Uterus (tissue), 4 donors: ENCODE data around the gene PTGER4. TPM values are rescaled to one million over a fixed set of nuclear protein-coding genes. Genes with fewer than 3 reads are reported as not detected.
"Not testable (repeated sequence)": the region's sequence is repeated elsewhere in the genome, so short reads cannot be mapped to it uniquely, and the experiment has no call there.

Experiments
- DNase-seq, 2 donors: peaks; one replicate each; pipeline ENCODE4 v3.0.0-alpha.2; 2019 to 2020
- H3K27ac ChIP-seq, 2 donors: fragments of 200-600 bp; sonication (generic); 1 replicate in 1 of 2; 2 replicates in 1 of 2; pipeline ENCODE4 v1.5.1; 2016 to 2018
- H3K27me3 ChIP-seq, 2 donors: fragments of 200-600 bp; sonication (generic); one replicate each; pipeline ENCODE4 v1.5.1; 2018 to 2019; ENCODE audit warnings: control low read depth in 1 of 2
- H3K36me3 ChIP-seq, 2 donors: fragments of 200-600 bp; sonication (generic); one replicate each; pipeline ENCODE4 v1.5.1; 2019; ENCODE audit warnings: control low read depth in 1 of 2
- H3K4me1 ChIP-seq, 2 donors: fragments of 200-600 bp; sonication (generic); one replicate each; pipeline ENCODE4 v1.5.1; 2018 to 2019; ENCODE audit warnings: control low read depth in 1 of 2
- H3K4me3 ChIP-seq, 2 donors: fragments of 200-600 bp; sonication (generic); 1 replicate in 1 of 2; 2 replicates in 1 of 2; pipeline ENCODE4 v1.5.1; 2018 to 2019; ENCODE audit warnings: mild to moderate bottlenecking in 1 of 2
- H3K9me3 ChIP-seq, 2 donors: fragments of 200-600 bp; sonication (generic); one replicate each; pipeline ENCODE4 v1.5.1; 2019; ENCODE audit warnings: control low read depth in 1 of 2
- POLR2A ChIP-seq, 2 donors: fragments of 450-650 bp; IDR thresholded peaks; one replicate each; pipeline ENCODE4 v1.6.1; 2016; ENCODE audit warnings: antibody characterized with exemption in 2 of 2, mild to moderate bottlenecking in 1 of 2, moderate library complexity in 1 of 2
- intact Hi-C: fragments of 100-400 bp; cut with DNase I; formaldehyde crosslinking; loops from one replicate; pipeline ENCODE4 v1.15.1; 2023; ENCODE audit warnings: low total_unique reads
- total RNA-seq, 4 donors: library from RNA; depleted of rRNA in 3 of 4; stranded (reverse); fragments of >200 nt in 3 of 4; gene quantifications; one replicate each; pipeline versions ENCODE4 v1.1.0 to v1.2.4, GENCODE V29; 2014 to 2023
- TF ChIP-seq, protein P1 (sequence below), 4 experiments: fragments of 200-600 bp in 2 of 4; fragments of 450-650 bp in 2 of 4; sonication (generic) in 2 of 4; IDR thresholded peaks; one replicate each; pipeline ENCODE4 v1.5.1; 2016 to 2019; ENCODE audit warnings: antibody characterized with exemption in 4 of 4, mild to moderate bottlenecking in 2 of 4, moderate library complexity in 1 of 4
- donor health status: DM: yes; HTN: yes; CAD: no.

Gene PTGER4
- 10 to 100 TPM in 1 of 4 donors, 1 to 10 TPM in 3; 5.9 to 10.2 (median 8.0) TPM for total RNA-seq

DNA sequence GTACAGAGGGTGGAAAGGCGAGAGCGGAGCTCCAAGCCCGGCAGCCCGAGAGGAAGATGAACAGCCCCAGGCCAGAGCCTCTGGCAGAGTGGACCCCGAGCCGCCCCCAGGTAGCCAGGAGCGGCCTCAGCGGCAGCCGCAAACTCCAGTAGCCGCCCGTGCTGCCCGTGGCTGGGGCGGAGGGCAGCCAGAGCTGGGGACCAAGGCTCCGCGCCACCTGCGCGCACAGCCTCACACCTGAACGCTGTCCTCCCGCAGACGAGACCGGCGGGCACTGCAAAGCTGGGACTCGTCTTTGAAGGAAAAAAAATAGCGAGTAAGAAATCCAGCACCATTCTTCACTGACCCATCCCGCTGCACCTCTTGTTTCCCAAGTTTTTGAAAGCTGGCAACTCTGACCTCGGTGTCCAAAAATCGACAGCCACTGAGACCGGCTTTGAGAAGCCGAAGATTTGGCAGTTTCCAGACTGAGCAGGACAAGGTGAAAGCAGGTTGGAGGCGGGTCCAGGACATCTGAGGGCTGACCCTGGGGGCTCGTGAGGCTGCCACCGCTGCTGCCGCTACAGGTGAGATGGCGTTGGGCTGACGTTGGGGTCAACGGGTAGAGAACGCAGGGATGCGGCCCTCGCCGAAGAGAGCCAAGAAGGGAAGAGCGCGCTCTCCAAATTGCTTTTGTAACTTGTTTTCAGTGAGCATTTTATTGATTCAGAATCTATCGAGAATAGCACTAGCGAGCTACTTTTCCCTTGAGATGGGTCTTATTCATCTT, at the start of gene PTGER4:
TSS of gene PTGER4 (plus strand) at position 3 of the 769 bp plus-strand sequence. CDS start 1,079 bp downstream, outside the sequence.
- peak within 1 kb of the TSS; percentile 65 to 71 for H3K4me3 ChIP-seq
- H3K27ac ChIP-seq = peak within 1 kb of the TSS; percentile 83 to 85
- no peaks in the 10 kb centered on the region for H3K4me1 ChIP-seq
- H3K36me3 ChIP-seq = no peaks in the 10 kb centered on the region
- no peaks in the 10 kb centered on the region for H3K9me3 ChIP-seq
- intact Hi-C loops = loop anchor here (10.0 kb wide), 1 partner anchor 1085 kb away; no protein-coding TSS in a partner anchor
- DNase-seq = peak in 1 of 2 donors; percentile 27
- no peaks in the 10 kb centered on the region for H3K27me3 ChIP-seq
- TF ChIP-seq, protein P1, sequence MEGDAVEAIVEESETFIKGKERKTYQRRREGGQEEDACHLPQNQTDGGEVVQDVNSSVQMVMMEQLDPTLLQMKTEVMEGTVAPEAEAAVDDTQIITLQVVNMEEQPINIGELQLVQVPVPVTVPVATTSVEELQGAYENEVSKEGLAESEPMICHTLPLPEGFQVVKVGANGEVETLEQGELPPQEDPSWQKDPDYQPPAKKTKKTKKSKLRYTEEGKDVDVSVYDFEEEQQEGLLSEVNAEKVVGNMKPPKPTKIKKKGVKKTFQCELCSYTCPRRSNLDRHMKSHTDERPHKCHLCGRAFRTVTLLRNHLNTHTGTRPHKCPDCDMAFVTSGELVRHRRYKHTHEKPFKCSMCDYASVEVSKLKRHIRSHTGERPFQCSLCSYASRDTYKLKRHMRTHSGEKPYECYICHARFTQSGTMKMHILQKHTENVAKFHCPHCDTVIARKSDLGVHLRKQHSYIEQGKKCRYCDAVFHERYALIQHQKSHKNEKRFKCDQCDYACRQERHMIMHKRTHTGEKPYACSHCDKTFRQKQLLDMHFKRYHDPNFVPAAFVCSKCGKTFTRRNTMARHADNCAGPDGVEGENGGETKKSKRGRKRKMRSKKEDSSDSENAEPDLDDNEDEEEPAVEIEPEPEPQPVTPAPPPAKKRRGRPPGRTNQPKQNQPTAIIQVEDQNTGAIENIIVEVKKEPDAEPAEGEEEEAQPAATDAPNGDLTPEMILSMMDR (IDR thresholded peaks at IDR 0.05) = peak in 1 of 4 experiments; percentile 24
- peak; percentile 83 to 95 for TF ChIP-seq POLR2A (IDR thresholded peaks at IDR 0.05)

DNA sequence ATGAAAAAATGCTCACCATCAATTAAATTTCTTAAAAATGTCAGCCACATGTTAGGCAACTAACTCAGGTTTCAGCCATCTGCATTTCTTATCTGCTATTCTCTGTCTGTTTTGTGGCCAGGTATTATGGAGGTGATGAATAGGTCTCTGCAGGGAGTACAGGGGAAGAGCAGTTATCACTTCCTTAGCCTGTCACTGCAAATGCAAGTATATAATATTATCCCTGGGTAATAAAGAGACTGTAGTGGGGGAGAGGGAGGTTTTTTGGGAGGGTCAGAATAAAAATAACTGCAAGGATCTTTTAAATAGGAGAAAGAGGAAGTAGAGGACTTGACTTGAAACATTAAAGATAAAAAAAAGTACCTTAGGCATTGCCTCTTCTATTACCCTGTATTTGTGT, 49.6 kb upstream of the PTGER4 start:
- TF ChIP-seq, protein P1 (IDR thresholded peaks at IDR 0.05) = no peak
- TF ChIP-seq POLR2A (IDR thresholded peaks at IDR 0.05) = no peak
- H3K27me3 ChIP-seq = no peaks in the 10 kb centered on the region
- H3K36me3 ChIP-seq = no peaks in the 10 kb centered on the region
- no peak overlapping the region for H3K27ac ChIP-seq
- H3K4me1 ChIP-seq = no peaks in the 10 kb centered on the region
- intact Hi-C loops = no loop called here
- no peaks in the 10 kb centered on the region for H3K9me3 ChIP-seq
- DNase-seq = no peak
- no peak overlapping the region for H3K4me3 ChIP-seq

DNA sequence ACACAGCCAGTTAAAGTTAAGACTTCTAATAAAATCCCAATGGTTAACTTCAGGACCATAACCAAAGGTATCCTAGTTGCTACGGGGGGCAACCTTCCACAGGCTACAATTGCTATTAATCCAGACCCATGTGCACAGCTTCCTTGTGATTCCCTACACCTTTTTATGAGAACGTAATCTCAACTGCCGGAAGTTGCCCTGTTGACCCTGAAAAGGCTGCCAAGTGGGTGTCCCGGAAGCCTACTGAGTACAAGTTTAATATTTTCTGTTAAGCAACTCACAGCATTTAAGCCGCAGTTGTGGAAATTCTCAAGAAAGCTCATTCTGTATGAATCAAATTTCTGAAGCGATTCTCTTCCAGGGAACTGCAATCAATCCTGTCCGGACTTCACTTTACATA, 48.5 kb upstream of the PTGER4 start:
- H3K4me3 ChIP-seq = no peak overlapping the region
- H3K4me1 ChIP-seq = no peaks in the 10 kb centered on the region
- DNase-seq = no peak
- TF ChIP-seq, protein P1 (IDR thresholded peaks at IDR 0.05) = no peak
- no peak for TF ChIP-seq POLR2A (IDR thresholded peaks at IDR 0.05)
- intact Hi-C loops = no loop called here
- H3K27me3 ChIP-seq = no peaks in the 10 kb centered on the region
- no peak overlapping the region for H3K27ac ChIP-seq
- H3K36me3 ChIP-seq = no peaks in the 10 kb centered on the region
- H3K9me3 ChIP-seq = no peaks in the 10 kb centered on the region

DNA sequence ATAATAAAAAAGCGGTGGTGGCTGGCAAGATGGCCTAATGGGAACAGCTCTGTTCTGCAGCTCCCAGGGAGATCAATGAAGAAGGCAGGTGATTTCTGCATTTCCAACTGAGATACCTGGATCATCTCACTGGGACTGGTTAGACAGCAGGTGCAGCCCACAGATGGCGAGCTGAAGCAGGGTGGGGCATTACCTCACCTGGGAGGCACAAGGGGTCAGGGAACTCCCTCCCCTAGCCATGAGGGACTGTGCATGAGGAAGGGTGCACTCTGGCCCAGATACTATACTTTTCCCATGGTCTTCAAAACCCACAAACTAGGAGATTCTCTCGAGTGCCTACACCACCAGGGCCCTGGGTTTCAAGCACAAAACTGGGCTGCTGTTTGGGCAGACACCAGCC, 45.6 kb upstream of the PTGER4 start:
- Histone ChIP-seq H3K4me1 (no peaks in the 10 kb centered on the region), H3K9me3 (peaks cover 0 to 2% of the 10 kb centered on the region in 2 donors), H3K27ac (no peak overlapping the region), H3K27me3 (no peaks in the 10 kb centered on the region), H3K36me3 (no peaks in the 10 kb centered on the region), H3K4me3 (no peak overlapping the region)
- TF ChIP-seq, protein P1 (IDR thresholded peaks at IDR 0.05) = no peak
- no peak for TF ChIP-seq POLR2A (IDR thresholded peaks at IDR 0.05)
- intact Hi-C loops = no loop called here
- DNase-seq = no peak

DNA sequence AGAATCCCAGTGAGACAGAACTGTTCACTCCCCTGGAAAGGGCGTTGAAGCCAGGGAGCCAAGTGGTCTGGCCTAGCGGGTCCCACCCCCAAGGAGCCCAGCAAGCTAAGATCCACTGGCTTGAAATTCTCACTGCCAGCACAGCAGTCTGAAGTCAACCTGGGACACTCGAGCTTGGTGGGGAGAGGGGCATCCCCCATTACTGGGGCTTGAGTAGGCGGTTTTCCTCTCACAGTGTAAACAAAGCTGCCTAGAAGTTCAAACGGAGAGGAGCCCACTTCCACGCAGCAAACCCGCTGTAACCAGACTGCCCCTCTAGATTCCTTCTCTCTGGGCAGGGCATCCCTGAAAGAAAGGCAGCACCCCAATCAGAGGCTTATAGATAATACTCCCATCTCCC, 45.1 kb upstream of the PTGER4 start:
- peaks cover 0 to 2% of the 10 kb centered on the region in 2 donors for H3K9me3 ChIP-seq
- no peak for DNase-seq
- H3K4me3 ChIP-seq = no peak overlapping the region
- intact Hi-C loops = no loop called here
- H3K27me3 ChIP-seq = no peaks in the 10 kb centered on the region
- TF ChIP-seq POLR2A (IDR thresholded peaks at IDR 0.05) = no peak
- TF ChIP-seq, protein P1 (IDR thresholded peaks at IDR 0.05) = no peak
- no peaks in the 10 kb centered on the region for H3K36me3 ChIP-seq
- H3K4me1 ChIP-seq = no peaks in the 10 kb centered on the region
- no peak overlapping the region for H3K27ac ChIP-seq

- H3K27ac ChIP-seq, H3K9me3 ChIP-seq, H3K27me3 ChIP-seq, DNase-seq, H3K4me1 ChIP-seq, intact Hi-C loops, H3K4me3 ChIP-seq, H3K36me3 ChIP-seq: not testable (repeated sequence)
Observed at GRCh38 chr5:40639531-40639930, 40.2 kb upstream of the PTGER4 start.
